Left ventricle myocardium inferior (tissue), 1 donor: Measurements from ENCODE around the gene RNASE4. TPM values are rescaled to one million over a fixed set of nuclear protein-coding genes. Genes with fewer than 3 reads are reported as not detected.
"Not testable (repeated sequence)": the region's sequence is repeated elsewhere in the genome, so short reads cannot be mapped to it uniquely, and the experiment has no call there.

Experiments
- DNase-seq: peaks from one replicate; pipeline ENCODE4 v3.0.0-alpha.2; 2020
- H3K27ac ChIP-seq: fragments of 200-600 bp; replicated peaks from 2 replicates; pipeline ENCODE4 v1.8.0; 2021
- H3K27me3 ChIP-seq: fragments of 200-600 bp; 2 replicates; pipeline ENCODE4 v1.8.0; 2021; ENCODE audit warnings: low read depth
- H3K36me3 ChIP-seq: fragments of 200-600 bp; 2 replicates; pipeline ENCODE4 v1.8.0; 2021
- H3K4me1 ChIP-seq: fragments of 200-600 bp; 2 replicates; pipeline ENCODE4 v1.8.0; 2021
- H3K4me3 ChIP-seq: fragments of 200-600 bp; 2 replicates; pipeline ENCODE4 v1.8.0; 2021; ENCODE audit warnings: mild to moderate bottlenecking, moderate library complexity
- H3K9me3 ChIP-seq: fragments of 200-600 bp; replicated peaks from 2 replicates; pipeline ENCODE4 v1.8.0; 2021
- CTCF ChIP-seq: fragments of 200-600 bp; IDR thresholded peaks from 2 replicates; pipeline ENCODE4 v1.8.0; 2021; ENCODE audit warnings: antibody characterized with exemption, mild to moderate bottlenecking, borderline replicate concordance
- intact Hi-C: fragments of 100-400 bp; cut with micrococcal nuclease; formaldehyde crosslinking; loops from one replicate; pipeline ENCODE4 v1.11.0; 2022
- total RNA-seq: library from RNA; stranded (reverse); fragmentation: NEBNext Ultra II Directional; extraction: Animal tissue kit (Norgen Biotek cat#: 25700); gene quantifications from one replicate; pipeline ENCODE4 v1.2.1, GENCODE V29; 2021
- donor health status: DM: no; HTN: yes; CAD: no; lungs with severe emphysema.

The RNASE4 gene
- total RNA-seq, 1 donor from 2014 or later, result 9.0 TPM

- no peaks in the 10 kb centered on the region for H3K4me1 ChIP-seq
- no peaks in the 10 kb centered on the region for H3K9me3 ChIP-seq
- no peak overlapping the region for H3K4me3 ChIP-seq
- no peak for TF ChIP-seq CTCF
- no peak overlapping the region for H3K27ac ChIP-seq
- H3K27me3 ChIP-seq, result peaks cover 39% of the 10 kb centered on the region
- no peak for DNase-seq
- H3K36me3 ChIP-seq, result no peaks in the 10 kb centered on the region
- intact Hi-C loops, result no loop called here
These were observed 36.4 kb downstream of the RNASE4 start for GRCh38 chr14:20720741-20721140.

- Histone ChIP-seq H3K36me3 (no peaks in the 10 kb centered on the region), H3K4me3 (no peak overlapping the region), H3K4me1 (no peaks in the 10 kb centered on the region), H3K9me3 (no peaks in the 10 kb centered on the region), H3K27ac (no peak overlapping the region), H3K27me3 (peaks cover 46% of the 10 kb centered on the region)
- no peak for DNase-seq
- TF ChIP-seq CTCF, result no peak
- intact Hi-C loops, result no loop called here
These were observed 37.7 kb downstream of the RNASE4 start for GRCh38 chr14:20722016-20722415.

- intact Hi-C loops, result no loop called here
- Histone ChIP-seq H3K4me1 (no peaks in the 10 kb centered on the region), H3K27me3 (peaks cover 53% of the 10 kb centered on the region), H3K9me3 (no peaks in the 10 kb centered on the region), H3K36me3 (no peaks in the 10 kb centered on the region), H3K4me3 (peak overlapping the region; percentile 51), H3K27ac (no peak overlapping the region)
- TF ChIP-seq CTCF, result no peak
- no peak for DNase-seq
These were observed 39.1 kb downstream of the RNASE4 start for GRCh38 chr14:20723488-20723887.

GRCh38 chr14:20726121-20726520 is 41.8 kb downstream of the RNASE4 start:
- DNase-seq, H3K4me3 ChIP-seq, H3K4me1 ChIP-seq, H3K27ac ChIP-seq, H3K36me3 ChIP-seq, H3K9me3 ChIP-seq, intact Hi-C loops: not testable (repeated sequence)
- peaks cover 53% of the 10 kb centered on the region for H3K27me3 ChIP-seq

- intact Hi-C loops, result no loop called here
- Histone ChIP-seq H3K36me3 (no peaks in the 10 kb centered on the region), H3K9me3 (no peaks in the 10 kb centered on the region), H3K4me1 (no peaks in the 10 kb centered on the region), H3K27ac (no peak overlapping the region), H3K27me3 (peaks cover 53% of the 10 kb centered on the region), H3K4me3 (no peak overlapping the region)
- no peak for TF ChIP-seq CTCF
- no peak for DNase-seq
These were observed 42.2 kb downstream of the RNASE4 start for GRCh38 chr14:20726531-20726930.

GRCh38 chr14:20730891-20731290 is 46.5 kb downstream of the RNASE4 start:
- Histone ChIP-seq H3K4me3 (no peak overlapping the region), H3K27me3 (peaks cover 20% of the 10 kb centered on the region), H3K4me1 (no peaks in the 10 kb centered on the region), H3K9me3 (no peaks in the 10 kb centered on the region), H3K36me3 (no peaks in the 10 kb centered on the region), H3K27ac (no peak overlapping the region)
- TF ChIP-seq CTCF, result no peak
- intact Hi-C loops, result no loop called here
- DNase-seq, result no peak
